Measurements from ENCODE around the gene PEX5L.
A peak's percentile ranks its signal among the peaks of the same experiment; 100 is the strongest.

The PEX5L gene

GRCh38 chr3:179948740-179949139 is 88.0 kb downstream of the PEX5L start:
- no peak for TF ChIP-seq POLR2AphosphoS5 (IDR thresholded peaks at IDR 0.05; ENCODE audit: low read depth, low read length)
- TF ChIP-seq SIN3A (IDR thresholded peaks at IDR 0.05; ENCODE audit: borderline replicate concordance, insufficient read depth, low read length), result no peak
- no peak for TF ChIP-seq TAF1 (IDR thresholded peaks at IDR 0.05; ENCODE audit: borderline replicate concordance, insufficient read depth, low read length)
- TF ChIP-seq, protein P1, sequence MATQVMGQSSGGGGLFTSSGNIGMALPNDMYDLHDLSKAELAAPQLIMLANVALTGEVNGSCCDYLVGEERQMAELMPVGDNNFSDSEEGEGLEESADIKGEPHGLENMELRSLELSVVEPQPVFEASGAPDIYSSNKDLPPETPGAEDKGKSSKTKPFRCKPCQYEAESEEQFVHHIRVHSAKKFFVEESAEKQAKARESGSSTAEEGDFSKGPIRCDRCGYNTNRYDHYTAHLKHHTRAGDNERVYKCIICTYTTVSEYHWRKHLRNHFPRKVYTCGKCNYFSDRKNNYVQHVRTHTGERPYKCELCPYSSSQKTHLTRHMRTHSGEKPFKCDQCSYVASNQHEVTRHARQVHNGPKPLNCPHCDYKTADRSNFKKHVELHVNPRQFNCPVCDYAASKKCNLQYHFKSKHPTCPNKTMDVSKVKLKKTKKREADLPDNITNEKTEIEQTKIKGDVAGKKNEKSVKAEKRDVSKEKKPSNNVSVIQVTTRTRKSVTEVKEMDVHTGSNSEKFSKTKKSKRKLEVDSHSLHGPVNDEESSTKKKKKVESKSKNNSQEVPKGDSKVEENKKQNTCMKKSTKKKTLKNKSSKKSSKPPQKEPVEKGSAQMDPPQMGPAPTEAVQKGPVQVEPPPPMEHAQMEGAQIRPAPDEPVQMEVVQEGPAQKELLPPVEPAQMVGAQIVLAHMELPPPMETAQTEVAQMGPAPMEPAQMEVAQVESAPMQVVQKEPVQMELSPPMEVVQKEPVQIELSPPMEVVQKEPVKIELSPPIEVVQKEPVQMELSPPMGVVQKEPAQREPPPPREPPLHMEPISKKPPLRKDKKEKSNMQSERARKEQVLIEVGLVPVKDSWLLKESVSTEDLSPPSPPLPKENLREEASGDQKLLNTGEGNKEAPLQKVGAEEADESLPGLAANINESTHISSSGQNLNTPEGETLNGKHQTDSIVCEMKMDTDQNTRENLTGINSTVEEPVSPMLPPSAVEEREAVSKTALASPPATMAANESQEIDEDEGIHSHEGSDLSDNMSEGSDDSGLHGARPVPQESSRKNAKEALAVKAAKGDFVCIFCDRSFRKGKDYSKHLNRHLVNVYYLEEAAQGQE (IDR thresholded peaks at IDR 0.05; ENCODE audit: insufficient read depth in 1 of 2, low read depth in 2 of 2, low read length in 2 of 2), result no peak

DNA sequence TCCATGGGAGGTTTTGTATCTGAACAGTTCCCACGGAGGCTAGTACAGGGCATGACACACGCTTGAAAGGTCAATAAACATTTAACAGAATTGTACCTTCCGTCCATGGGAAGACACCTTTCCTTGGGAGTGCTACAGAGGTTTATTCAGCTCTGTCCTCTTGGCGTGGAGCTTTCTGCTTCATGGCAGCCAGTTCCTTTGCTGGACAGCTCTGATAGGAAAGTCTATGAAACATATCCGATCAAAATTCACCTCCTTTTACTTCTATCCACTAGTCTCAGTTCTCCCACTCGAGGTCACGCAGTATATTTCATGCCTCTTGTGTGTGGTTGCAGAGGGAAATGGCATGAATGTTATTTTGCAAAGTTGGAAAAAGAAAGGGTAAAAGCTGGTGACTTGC is 91.2 kb downstream of the PEX5L start:
- TF ChIP-seq POLR2AphosphoS5 (IDR thresholded peaks at IDR 0.05; ENCODE audit: low read depth, low read length) (no peak), SIN3A (IDR thresholded peaks at IDR 0.05; ENCODE audit: borderline replicate concordance, insufficient read depth, low read length) (no peak), FOXP2 (optimal IDR thresholded peaks at IDR 0.05; ENCODE audit: borderline replicate concordance, extremely low read depth, extremely low read length, insufficient read depth) (no peak), TAF1 (IDR thresholded peaks at IDR 0.05; ENCODE audit: borderline replicate concordance, insufficient read depth, low read length) (no peak)
- TF ChIP-seq, protein P1 (IDR thresholded peaks at IDR 0.05; ENCODE audit: insufficient read depth in 1 of 2, low read depth in 2 of 2, low read length in 2 of 2), result peak in 1 of 2 experiments; percentile 81; a peak in 2 of 4 replicates

- TF ChIP-seq POLR2AphosphoS5 (IDR thresholded peaks at IDR 0.05; ENCODE audit: low read depth, low read length) (no peak), SIN3A (IDR thresholded peaks at IDR 0.05; ENCODE audit: borderline replicate concordance, insufficient read depth, low read length) (no peak), FOXP2 (optimal IDR thresholded peaks at IDR 0.05; ENCODE audit: borderline replicate concordance, extremely low read depth, extremely low read length, insufficient read depth) (no peak), TAF1 (IDR thresholded peaks at IDR 0.05; ENCODE audit: borderline replicate concordance, insufficient read depth, low read length) (no peak)
- TF ChIP-seq, protein P1 (IDR thresholded peaks at IDR 0.05; ENCODE audit: insufficient read depth in 1 of 2, low read depth in 2 of 2, low read length in 2 of 2), result no peak
Measured at GRCh38 chr3:179943117-179943880, 93.4 kb downstream of the PEX5L start.

DNA sequence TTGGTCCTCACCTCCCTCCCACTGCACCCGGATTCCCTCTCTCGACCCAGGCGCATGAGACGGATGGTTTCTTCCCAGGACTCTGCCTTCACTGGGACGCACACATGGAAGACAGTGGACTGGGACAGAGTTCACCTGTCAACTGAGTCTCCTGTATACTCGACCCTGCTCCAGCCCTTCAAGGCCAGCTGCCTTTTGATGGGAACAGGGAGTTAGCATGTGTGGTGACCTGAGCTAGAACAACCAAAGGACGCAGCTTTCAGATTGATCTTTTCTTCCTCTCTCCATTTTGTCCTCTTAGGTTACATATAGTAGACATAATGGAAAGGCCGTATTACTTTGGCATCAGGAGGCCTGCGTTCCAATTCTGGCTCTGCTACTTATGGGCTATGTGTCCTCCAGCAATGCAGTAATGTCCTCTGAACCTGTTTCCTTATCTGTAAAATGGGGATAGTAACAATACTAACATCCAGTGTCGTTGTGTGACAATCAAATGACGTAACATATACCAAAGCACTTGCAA is 94.1 kb downstream of the PEX5L start:
- TF ChIP-seq SIN3A (IDR thresholded peaks at IDR 0.05; ENCODE audit: borderline replicate concordance, insufficient read depth, low read length) (no peak), POLR2AphosphoS5 (IDR thresholded peaks at IDR 0.05; ENCODE audit: low read depth, low read length) (no peak), FOXP2 (optimal IDR thresholded peaks at IDR 0.05; ENCODE audit: borderline replicate concordance, extremely low read depth, extremely low read length, insufficient read depth) (no peak), TAF1 (IDR thresholded peaks at IDR 0.05; ENCODE audit: borderline replicate concordance, insufficient read depth, low read length) (no peak)
- TF ChIP-seq, protein P1 (IDR thresholded peaks at IDR 0.05; ENCODE audit: insufficient read depth in 1 of 2, low read depth in 2 of 2, low read length in 2 of 2), result no peak

Data from PFSK-1 (cell line).